A673 (cell line): Measurements from ENCODE around the gene UEVLD. TPM values are rescaled to one million over a fixed set of nuclear protein-coding genes. Genes with fewer than 3 reads are reported as not detected.
A peak's percentile ranks its signal among the peaks of the same experiment; 100 is the strongest.

Experiments used
- BruUV-seq: library from RNA; stranded (reverse); fragments of 400-500 nt; replicated peaks from 2 replicates; lab custom pipeline; 2021; lab: Mats Ljungman, UMichigan
- CTCF ChIA-PET: fragments of 300-600 bp; sonication (Branson Sonifier 250); formaldehyde crosslinking; loops from one replicate; lab custom pipeline; 2022; ENCODE audit warnings: antibody characterized with exemption; lab: Charles Lee
- POLR2A ChIA-PET: fragments of 300-600 bp; sonication (Branson Sonifier 250); formaldehyde crosslinking; loops from one replicate; lab custom pipeline; 2022; ENCODE audit warnings: antibody characterized with exemption; ENCODE audit not compliant: low non-redundant PET; lab: Charles Lee
- DNase-seq: peaks from one replicate; pipeline ENCODE4 v3.0.0-alpha.2; 2015; ENCODE audit warnings: low spot score
- H3K27ac ChIP-seq: fragments of 200-600 bp; sonication (generic); 2 replicates; pipeline ENCODE4 v1.5.1; 2016; ENCODE audit warnings: mixed run types, low read depth, mild to moderate bottlenecking, mixed read lengths, antibody characterized with exemption, low read length; ENCODE audit not compliant: poor library complexity, severe bottlenecking
- H3K27me3 ChIP-seq: fragments of 200-600 bp; sonication (generic); replicated peaks from 2 replicates; pipeline ENCODE4 v1.6.1; 2017; ENCODE audit warnings: mixed run types, low read depth, mild to moderate bottlenecking, mixed read lengths, antibody characterized with exemption, low read length; ENCODE audit not compliant: insufficient read depth, poor library complexity
- H3K36me3 ChIP-seq: fragments of 200-600 bp; sonication (generic); 2 replicates; pipeline ENCODE4 v1.6.1; 2016; ENCODE audit warnings: mixed run types, mild to moderate bottlenecking, mixed read lengths, antibody characterized with exemption, low read length; ENCODE audit not compliant: insufficient read depth, poor library complexity, severe bottlenecking
- H3K4me1 ChIP-seq: fragments of 200-600 bp; sonication (generic); 2 replicates; pipeline ENCODE4 v1.6.1; 2017; ENCODE audit warnings: mixed run types, mild to moderate bottlenecking, mixed read lengths, antibody characterized with exemption, low read length; ENCODE audit not compliant: insufficient read depth, poor library complexity, severe bottlenecking
- H3K4me3 ChIP-seq: fragments of 200-600 bp; sonication (generic); 2 replicates; pipeline ENCODE4 v1.5.1; 2016; ENCODE audit warnings: low read depth, mixed run types, mild to moderate bottlenecking, mixed read lengths, low read length; ENCODE audit not compliant: poor library complexity, severe bottlenecking
- H3K9me3 ChIP-seq: fragments of 200-600 bp; sonication (generic); 2 replicates; pipeline ENCODE4 v1.6.1; 2016; ENCODE audit warnings: mixed run types, low read depth, mild to moderate bottlenecking, mixed read lengths, antibody characterized with exemption, low read length; ENCODE audit not compliant: poor library complexity, severe bottlenecking
- EZH2 ChIP-seq: fragments of 200-600 bp; sonication (generic); IDR thresholded peaks from 2 replicates; pipeline ENCODE4 v1.6.1; 2017; ENCODE audit warnings: borderline replicate concordance, low read depth, mild to moderate bottlenecking, mixed read lengths, antibody characterized with exemption, low read length; ENCODE audit not compliant: poor library complexity, severe bottlenecking
- intact Hi-C: fragments of 100-400 bp; cut with micrococcal nuclease; formaldehyde crosslinking; loops from one replicate; pipeline ENCODE4 v1.10.0; 2022; ENCODE audit not compliant: unreplicated experiment
- total RNA-seq: library from RNA; stranded (reverse); gene quantifications from 2 replicates; pipeline ENCODE4 v1.2.3, GENCODE V29; 2021
- TF ChIP-seq, protein P1 (sequence below): fragments of 300-800, 200-600 bp; sonication (generic); conservative IDR thresholded peaks from 2 replicates; pipeline ENCODE4 v1.5.1; 2017; ENCODE audit warnings: low read depth, mild to moderate bottlenecking, antibody characterized with exemption, low read length, moderate library complexity, mixed read lengths

Gene UEVLD
- total RNA-seq, 1 experiment from 2014 or later = 17.5 TPM

DNA sequence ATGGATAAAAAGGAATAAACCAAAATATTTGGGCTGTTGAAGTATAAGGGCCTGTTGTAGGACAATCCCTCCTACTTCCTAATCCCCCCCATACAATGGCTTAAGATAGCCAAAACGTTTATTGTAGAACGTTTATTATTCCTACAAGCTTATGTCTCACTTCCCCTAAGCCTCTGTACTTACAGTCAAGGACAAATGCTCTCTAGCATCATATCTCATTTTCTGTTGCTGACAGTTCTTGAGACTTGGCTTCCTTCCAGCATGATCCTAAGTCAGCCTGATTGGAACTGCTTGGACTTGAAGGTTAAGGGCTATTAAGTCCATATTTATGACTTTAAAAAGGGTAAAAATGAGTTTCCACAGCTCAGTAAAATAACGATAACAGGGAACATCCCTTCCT, 19.8 kb upstream of the UEVLD start:
- Histone ChIP-seq H3K4me3 (no peak overlapping the region), H3K4me1 (no peaks in the 10 kb centered on the region), H3K27ac (no peak overlapping the region), H3K27me3 (no peaks in the 10 kb centered on the region), H3K9me3 (no peaks in the 10 kb centered on the region), H3K36me3 (peaks cover 10% of the 10 kb centered on the region)
- POLR2A ChIA-PET = no interaction called here
- CTCF ChIA-PET = no interaction called here
- TF ChIP-seq, protein P1, sequence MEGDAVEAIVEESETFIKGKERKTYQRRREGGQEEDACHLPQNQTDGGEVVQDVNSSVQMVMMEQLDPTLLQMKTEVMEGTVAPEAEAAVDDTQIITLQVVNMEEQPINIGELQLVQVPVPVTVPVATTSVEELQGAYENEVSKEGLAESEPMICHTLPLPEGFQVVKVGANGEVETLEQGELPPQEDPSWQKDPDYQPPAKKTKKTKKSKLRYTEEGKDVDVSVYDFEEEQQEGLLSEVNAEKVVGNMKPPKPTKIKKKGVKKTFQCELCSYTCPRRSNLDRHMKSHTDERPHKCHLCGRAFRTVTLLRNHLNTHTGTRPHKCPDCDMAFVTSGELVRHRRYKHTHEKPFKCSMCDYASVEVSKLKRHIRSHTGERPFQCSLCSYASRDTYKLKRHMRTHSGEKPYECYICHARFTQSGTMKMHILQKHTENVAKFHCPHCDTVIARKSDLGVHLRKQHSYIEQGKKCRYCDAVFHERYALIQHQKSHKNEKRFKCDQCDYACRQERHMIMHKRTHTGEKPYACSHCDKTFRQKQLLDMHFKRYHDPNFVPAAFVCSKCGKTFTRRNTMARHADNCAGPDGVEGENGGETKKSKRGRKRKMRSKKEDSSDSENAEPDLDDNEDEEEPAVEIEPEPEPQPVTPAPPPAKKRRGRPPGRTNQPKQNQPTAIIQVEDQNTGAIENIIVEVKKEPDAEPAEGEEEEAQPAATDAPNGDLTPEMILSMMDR = no peak
- TF ChIP-seq EZH2 = no peak
- TSS peak; percentile 42 for BruUV-seq
- no peak for DNase-seq
- intact Hi-C loops = no loop called here

GRCh38 chr11:18600915-18601569, 12.5 kb upstream of the UEVLD start:
- intact Hi-C loops = no loop called here
- H3K4me1 ChIP-seq = no peaks in the 10 kb centered on the region
- no peak for DNase-seq
- no peaks in the 10 kb centered on the region for H3K36me3 ChIP-seq
- H3K9me3 ChIP-seq = no peaks in the 10 kb centered on the region
- TF ChIP-seq, protein P1 = no peak
- no peak for TF ChIP-seq EZH2
- no peak overlapping the region for H3K4me3 ChIP-seq
- H3K27me3 ChIP-seq = no peaks in the 10 kb centered on the region
- POLR2A ChIA-PET = no interaction called here
- H3K27ac ChIP-seq = no peak overlapping the region
- no TSS peak for BruUV-seq
- CTCF ChIA-PET = no interaction called here

DNA sequence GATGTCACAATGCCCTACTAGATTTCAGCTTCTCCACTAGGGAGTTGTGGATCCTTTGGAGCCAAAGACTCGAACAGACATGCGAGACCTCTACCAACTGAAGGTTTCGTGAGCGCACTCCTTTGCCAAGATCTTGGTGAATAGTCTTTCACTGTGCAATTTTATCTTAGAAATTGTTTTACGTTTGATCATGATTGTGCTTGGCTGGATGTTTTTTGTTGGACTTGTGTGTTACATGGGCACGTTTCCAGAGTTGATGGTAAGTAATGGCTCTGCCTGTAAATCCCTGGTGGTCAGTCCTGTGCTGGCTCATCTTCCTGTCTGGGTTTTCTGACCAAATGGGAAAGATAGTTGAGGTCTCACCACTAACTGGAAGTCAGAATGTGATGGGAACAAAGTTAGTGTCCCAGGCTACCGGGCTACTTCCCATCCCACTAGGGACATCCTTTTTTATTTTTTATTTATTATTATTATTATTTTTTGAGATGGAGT, 11.3 kb upstream of the UEVLD start, which contains the start of gene MISFA:
MISFA (plus strand) TSS at position 51 of the 492 bp plus-strand sequence; CDS start at position 191, 140 bp downstream.
- intact Hi-C loops = no loop called here
- no peak within 1 kb of the TSS for H3K4me3 ChIP-seq
- no peak within 1 kb of the TSS for H3K27ac ChIP-seq
- ChIA-PET CTCF (no interaction called here), POLR2A (no interaction called here)
- H3K27me3 ChIP-seq = no peaks in the 10 kb centered on the region
- TF ChIP-seq, protein P1 = no peak
- TF ChIP-seq EZH2 = no peak
- no TSS peak for BruUV-seq
- H3K36me3 ChIP-seq = no peaks in the 10 kb centered on the region
- no peaks in the 10 kb centered on the region for H3K9me3 ChIP-seq
- DNase-seq = no peak
- no peaks in the 10 kb centered on the region for H3K4me1 ChIP-seq
